ENCODE results near the gene IRAK1BP1.

The IRAK1BP1 gene

DNA sequence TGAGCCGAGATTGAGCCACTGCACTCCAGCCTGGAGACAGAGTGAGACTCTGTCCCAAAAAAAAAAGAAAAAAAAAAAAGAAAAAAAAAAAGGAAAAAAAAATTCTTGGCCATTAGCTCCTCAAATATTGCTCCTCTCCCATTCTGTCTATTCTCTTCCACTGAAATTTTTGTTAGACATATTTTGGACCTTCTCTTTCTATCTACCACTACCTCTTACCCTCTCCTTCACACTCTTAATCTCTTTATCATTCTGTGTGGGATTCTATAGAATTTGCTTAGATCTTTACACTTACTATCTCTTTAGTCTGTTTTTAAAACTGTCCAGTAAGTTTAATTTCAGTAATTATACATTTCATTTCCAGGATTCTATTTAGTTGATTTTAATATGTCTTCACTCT is 85.0 kb downstream of the IRAK1BP1 start:
- no peak overlapping the region for H3K4me3 ChIP-seq (ENCODE audit: low read depth, low read length)
- TF ChIP-seq, protein P1, sequence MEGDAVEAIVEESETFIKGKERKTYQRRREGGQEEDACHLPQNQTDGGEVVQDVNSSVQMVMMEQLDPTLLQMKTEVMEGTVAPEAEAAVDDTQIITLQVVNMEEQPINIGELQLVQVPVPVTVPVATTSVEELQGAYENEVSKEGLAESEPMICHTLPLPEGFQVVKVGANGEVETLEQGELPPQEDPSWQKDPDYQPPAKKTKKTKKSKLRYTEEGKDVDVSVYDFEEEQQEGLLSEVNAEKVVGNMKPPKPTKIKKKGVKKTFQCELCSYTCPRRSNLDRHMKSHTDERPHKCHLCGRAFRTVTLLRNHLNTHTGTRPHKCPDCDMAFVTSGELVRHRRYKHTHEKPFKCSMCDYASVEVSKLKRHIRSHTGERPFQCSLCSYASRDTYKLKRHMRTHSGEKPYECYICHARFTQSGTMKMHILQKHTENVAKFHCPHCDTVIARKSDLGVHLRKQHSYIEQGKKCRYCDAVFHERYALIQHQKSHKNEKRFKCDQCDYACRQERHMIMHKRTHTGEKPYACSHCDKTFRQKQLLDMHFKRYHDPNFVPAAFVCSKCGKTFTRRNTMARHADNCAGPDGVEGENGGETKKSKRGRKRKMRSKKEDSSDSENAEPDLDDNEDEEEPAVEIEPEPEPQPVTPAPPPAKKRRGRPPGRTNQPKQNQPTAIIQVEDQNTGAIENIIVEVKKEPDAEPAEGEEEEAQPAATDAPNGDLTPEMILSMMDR (IDR thresholded peaks at IDR 0.05; ENCODE audit: low read depth, low read length, missing control alignments): no peak
- in situ Hi-C loops (cut with HindIII; ENCODE audit: low sequenced_read_pairs): no loop called here
- no peak for DNase-seq (ENCODE audit: low read depth)
